Measurements from ENCODE around the gene MEG3.

MEG3 gene

GRCh38 chr14:100888789-100889315 lies 62.9 kb downstream of the MEG3 start:
- DNase-seq (ENCODE audit: low read depth) = no peak
- H3K4me3 ChIP-seq (ENCODE audit: low read depth, low read length) = no peak overlapping the region

DNA sequence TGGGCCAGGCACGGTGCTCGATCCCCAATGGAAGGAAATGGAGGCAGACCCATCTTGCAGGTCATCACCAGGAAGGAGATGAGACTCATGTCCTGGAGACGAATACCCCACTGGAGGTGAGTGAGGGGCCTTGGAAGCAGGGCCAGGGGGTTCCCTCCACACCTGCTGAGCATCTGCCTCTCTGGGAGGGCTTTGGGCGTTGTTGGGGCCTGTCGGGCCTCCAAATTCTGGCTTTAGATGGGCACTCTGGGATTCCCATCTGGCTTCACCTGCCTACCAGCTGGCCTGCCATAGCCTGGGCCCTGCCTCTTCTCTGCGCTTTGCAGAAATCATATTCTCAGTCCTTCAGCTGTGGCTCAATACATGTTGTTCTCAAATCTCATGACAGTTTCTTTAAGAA lies 63.7 kb downstream of the MEG3 start:
- DNase-seq (ENCODE audit: low read depth) = no peak
- no peak overlapping the region for H3K4me3 ChIP-seq (ENCODE audit: low read depth, low read length)

DNA sequence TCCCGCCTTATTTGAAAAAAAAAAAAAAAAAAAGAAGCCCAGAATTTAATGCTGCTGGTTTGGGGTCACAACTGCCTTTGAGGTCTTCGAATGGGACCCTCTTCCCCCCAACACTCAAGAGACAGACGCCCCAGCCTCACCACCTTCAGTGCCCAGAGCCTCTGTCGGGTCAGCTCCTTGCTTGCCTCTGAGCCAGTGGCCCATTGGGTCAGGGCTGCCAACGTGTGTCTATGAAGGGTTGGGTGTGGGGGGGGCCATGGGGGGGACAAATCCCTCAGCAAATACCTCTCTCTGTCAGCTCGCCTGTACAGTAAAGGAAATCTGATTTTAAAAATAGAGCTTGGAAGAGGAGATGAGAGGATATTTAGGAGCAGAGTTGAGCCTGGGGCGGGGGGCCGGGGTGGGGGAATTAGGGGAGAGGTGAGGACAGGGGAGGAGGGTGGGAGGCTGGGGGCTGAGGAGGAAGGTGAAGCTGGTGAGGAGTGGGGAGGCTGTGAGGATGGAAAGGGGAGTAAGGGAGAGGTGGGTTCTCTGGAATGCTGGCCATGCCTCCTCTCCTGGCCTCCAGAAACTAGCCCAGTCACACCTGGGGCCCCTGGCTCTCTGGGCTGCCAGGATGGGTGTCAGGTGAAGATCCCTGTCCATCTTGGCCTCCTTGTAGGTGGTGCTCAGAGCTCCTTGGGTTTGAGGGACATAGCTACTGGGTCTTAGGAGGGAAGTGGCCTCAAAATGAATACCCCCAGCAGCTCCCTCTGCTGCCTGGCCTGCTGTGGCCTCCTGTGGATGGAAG lies 64.3 kb downstream of the MEG3 start:
- H3K4me3 ChIP-seq (ENCODE audit: low read depth, low read length) = no peak overlapping the region
- DNase-seq (ENCODE audit: low read depth) = no peak

- no peak overlapping the region for H3K4me3 ChIP-seq (ENCODE audit: low read depth, low read length)
- DNase-seq (ENCODE audit: low read depth) = no peak
Observed at GRCh38 chr14:100891051-100891450, 65.1 kb downstream of the MEG3 start.

- DNase-seq (ENCODE audit: low read depth) = no peak
- no peak overlapping the region for H3K4me3 ChIP-seq (ENCODE audit: low read depth, low read length)
Observed at GRCh38 chr14:100891501-100892445, 65.9 kb downstream of the MEG3 start.

DNA sequence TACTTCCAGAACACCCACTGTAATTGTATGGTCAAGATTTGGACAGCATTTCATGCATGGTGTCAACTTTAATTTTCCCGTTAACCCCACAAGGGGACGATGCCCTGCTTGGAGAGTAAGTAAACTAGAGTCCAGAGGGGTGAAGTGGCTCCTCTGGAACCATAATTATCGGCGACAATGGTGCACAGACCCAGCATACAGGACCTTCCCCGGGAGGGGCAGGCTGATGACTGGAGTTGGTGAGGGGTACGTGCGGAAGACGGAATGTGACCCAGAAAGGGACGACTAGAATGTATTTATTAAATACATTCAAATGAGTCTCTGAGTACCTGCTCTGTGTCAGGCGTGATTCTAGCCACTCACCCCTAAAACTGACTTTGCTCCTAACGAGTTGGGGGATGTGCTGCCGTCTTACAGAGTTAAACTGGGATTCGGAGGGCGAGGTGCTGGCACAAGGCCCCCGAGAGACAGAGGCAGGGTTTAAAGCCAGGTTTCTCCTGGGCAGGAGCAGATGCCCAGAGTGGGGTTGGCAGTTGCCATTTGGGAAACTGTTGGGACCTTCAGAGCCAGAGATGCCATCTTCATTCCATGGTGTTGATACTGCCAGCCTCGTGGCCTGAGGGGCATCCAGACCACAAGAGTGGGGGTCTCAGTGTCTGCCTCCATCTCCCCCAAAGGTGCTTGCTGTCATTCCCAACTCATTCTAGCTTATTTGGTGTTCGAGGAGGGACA lies 66.7 kb downstream of the MEG3 start:
- no peak for DNase-seq (ENCODE audit: low read depth)
- no peak overlapping the region for H3K4me3 ChIP-seq (ENCODE audit: low read depth, low read length)

GRCh38 chr14:100893228-100893601 lies 67.3 kb downstream of the MEG3 start:
- DNase-seq (ENCODE audit: low read depth) = no peak

DNA sequence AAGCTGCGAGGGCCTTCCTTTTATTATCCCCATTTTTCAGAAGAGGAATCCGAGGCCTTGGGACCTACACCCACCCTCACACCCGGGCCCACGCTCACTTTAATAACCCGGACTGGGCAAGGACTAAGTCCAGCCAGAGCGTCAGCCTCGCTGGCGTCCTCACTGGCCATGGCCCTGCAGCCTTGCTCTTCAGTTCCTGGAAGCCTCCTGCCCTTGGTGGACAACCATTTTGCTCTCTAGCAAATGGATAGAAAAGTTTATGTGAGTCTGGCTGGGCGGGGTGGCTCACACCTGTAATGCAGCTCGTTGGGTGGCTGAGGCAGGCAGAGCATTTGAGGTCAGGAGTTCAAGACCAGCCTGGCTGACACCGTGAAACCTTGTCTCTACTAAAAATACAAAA lies 67.8 kb downstream of the MEG3 start:
- H3K4me3 ChIP-seq (ENCODE audit: low read depth, low read length) = no peak overlapping the region
- DNase-seq (ENCODE audit: low read depth) = no peak

More at GRCh38 chr14:100893228-100893601, 67.3 kb downstream of the MEG3 start:
- H3K4me3 ChIP-seq (ENCODE audit: low read depth, low read length) = no peak overlapping the region

DNA sequence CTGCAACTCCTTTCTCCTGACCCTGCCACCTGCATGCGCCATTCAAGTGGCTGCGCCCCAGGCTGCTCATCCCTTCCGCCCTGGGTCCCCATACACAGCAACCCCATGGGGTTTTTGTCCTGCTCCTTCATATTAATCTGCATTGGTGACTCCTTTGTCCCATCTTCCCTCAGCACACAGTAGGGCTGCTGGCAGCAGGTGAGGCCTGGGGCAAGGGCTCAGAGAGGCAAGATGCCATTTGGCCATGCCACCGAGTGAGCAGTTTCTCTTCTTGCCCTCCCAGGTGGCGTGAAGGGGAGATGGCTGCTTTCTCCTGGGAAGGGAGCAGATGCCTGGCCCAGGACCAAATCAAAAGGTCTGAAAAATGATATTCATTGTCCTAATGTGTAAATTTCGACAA lies 68.5 kb downstream of the MEG3 start:
- H3K4me3 ChIP-seq (ENCODE audit: low read depth, low read length) = no peak overlapping the region
- DNase-seq (ENCODE audit: low read depth) = no peak

- H3K4me3 ChIP-seq (ENCODE audit: low read depth, low read length) = no peak overlapping the region
- DNase-seq (ENCODE audit: low read depth) = no peak
Observed at GRCh38 chr14:100895411-100895810, 69.5 kb downstream of the MEG3 start.

DNA sequence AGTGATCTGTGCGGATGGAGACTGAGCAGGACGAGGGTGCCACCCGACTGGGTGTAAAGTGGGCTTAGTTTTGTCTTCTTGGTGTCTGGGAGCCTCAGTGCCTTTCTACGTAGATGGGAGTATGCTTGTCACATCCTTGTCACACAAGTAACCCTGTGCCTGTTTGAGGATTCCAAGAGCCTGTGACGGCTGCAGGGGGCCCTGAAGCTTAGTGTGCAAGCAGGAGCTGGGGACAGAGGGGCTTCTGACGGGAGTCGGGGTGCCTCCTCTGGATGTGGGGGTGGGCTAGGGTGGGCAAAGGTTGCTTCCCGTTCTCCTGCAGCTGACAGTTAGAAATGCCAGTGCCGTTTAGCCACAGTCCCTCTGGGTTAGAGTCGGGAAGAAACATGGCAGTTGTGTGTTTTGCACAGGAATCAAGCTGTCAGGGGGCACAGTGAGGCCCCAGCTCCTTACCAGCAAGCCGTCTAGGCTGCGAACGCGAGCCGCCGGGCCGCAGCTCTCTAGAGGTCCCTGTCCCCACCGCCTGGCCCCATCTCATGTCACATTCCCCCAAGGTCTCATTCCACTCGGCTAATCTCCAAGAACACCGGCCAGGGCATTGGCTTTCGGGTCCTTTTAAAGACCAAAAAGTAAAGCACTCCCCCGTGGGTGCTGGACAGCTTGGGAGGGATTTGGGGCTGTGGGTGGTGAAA lies 70.6 kb downstream of the MEG3 start:
- no peak overlapping the region for H3K4me3 ChIP-seq (ENCODE audit: low read depth, low read length)
- DNase-seq (ENCODE audit: low read depth) = no peak

DNA sequence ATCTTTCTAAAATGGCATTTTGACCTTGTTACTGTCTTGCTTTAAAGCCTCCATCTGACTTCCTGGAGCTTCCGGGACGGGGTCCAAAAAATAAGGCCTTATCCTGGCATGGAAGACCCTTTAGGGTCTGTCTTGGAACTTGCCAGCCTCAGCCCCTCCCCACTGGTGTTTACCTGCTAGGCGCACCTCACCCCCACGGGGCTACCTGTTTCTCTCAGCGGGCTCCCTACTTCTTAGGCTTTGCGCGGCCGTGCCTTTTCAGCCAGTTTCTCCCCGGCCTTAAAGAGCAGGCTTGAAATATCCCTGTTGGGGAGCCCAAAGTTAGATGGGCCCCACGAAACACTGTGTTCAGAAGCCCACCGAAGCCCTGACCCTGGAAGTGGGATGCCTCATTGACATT lies 72.5 kb downstream of the MEG3 start:
- DNase-seq (ENCODE audit: low read depth) = no peak
- H3K4me3 ChIP-seq (ENCODE audit: low read depth, low read length) = no peak overlapping the region

DNA sequence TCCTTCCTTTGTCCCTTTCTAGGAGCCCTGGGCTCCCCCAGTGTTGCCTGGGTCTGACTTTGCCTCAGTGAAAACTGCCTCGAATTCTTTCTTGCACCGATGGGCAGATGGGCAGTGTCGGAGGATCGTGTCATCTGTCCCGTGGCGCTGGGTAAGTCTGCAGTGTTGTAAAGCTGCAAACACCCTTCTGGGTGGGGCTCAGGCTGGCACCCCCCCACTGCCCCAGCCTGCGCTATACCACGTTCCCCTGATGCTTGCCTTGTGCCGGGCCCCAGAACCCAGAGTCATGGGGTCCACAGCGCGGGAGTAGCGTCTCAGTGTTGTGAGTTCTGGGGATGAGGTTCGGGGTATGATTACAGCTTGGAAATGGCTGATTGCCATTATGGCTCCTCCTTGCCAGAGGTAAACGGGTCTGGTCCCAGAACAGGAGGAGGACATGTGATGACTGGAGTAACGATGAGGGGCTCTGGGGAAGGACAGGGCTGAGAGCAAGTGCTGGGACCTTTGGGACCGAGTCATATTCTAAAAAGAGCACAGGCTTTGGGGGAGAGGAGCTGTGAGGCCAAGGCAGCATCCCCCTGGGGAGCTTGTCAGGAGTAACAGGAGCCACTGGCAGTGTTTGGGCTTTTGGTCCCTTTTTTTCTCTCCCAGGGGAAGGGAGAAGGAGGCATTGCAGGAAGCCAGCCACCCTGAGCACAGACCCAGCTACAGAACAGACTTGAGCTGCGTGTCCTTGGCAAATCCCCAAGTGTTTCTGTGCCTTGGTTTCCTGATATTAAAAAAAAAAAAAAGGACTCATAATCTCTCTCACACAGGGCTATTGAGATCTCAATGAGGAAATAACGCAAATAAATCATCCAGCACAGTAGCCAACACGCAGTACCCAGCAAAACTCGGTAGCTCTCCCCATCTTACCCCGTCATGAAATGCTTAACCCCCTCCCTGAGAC lies 73.3 kb downstream of the MEG3 start:
- no peak overlapping the region for H3K4me3 ChIP-seq (ENCODE audit: low read depth, low read length)
- DNase-seq (ENCODE audit: low read depth) = no peak

DNA sequence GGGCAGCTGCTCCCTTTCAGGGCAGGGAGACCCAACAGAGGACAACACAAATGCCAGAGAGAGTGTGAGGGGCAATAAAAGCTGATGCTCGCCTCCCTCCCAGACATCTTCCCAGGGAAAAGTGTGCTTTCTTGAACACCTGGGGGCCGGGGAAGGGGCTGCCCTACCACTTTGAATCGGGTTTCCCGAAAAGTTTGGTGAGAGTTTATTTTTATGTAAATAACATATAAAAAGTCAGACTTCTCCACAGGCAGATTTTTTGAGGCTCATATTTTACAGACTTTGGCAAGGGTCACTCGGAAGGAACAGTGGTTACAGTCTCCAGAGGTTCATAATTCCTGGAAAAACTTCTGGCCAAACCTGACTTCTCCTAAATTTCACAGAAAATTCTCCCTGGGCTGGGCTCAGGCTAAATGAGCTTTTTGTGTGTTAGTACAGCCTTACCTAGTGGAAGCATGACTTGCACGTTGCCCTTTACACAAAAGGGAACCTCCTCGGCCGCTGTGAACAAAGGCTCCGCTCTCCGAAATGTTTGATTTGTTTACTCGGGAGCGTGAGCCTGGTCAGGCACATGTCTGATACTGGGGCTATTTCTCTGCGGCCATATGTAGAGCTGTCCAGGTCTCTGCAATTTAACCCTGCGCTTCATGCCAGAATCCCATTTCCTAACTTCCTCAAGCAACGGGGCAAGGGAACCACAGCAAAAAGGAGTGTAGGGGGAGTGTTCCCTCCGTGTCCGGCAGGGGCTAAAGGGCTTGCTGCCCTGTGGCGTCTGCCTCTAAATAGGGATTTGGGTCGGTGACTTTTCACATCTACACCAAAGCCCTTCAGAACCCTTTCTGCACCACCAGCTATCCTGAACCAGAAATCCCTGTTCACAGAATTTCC lies 74.2 kb downstream of the MEG3 start:
- no peak for DNase-seq (ENCODE audit: low read depth)

DNA sequence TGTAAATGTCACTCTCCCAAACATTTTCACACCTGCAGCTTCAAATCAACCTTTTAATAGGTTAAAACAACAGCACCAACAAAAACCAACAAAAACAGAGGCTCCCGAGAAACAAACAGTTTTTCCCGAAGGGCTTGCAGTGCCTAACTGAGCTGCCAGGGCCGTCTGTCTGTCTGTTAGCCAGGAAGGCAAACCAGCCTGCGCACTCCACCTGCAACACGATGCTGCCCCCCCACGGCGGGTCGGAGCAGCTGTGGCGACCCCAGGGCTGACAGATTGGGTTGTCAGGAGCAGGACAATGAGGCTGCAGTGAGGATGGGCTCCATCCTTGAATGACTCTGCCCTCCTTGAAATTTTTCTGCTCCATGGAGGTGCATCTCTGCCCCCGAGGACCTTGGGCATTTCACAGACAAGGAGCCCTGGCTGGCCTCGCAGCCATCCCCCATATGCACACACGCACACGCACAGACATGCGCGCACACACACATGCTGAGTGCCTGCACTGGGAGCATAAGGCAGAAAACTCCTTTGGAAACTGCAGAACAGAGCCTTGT lies 75.0 kb downstream of the MEG3 start:
- no peak overlapping the region for H3K4me3 ChIP-seq (ENCODE audit: low read depth, low read length)
- no peak for DNase-seq (ENCODE audit: low read depth)

More for the DNA sequence above, 74.2 kb downstream of the MEG3 start:
- H3K4me3 ChIP-seq (ENCODE audit: low read depth, low read length) = no peak overlapping the region

DNA sequence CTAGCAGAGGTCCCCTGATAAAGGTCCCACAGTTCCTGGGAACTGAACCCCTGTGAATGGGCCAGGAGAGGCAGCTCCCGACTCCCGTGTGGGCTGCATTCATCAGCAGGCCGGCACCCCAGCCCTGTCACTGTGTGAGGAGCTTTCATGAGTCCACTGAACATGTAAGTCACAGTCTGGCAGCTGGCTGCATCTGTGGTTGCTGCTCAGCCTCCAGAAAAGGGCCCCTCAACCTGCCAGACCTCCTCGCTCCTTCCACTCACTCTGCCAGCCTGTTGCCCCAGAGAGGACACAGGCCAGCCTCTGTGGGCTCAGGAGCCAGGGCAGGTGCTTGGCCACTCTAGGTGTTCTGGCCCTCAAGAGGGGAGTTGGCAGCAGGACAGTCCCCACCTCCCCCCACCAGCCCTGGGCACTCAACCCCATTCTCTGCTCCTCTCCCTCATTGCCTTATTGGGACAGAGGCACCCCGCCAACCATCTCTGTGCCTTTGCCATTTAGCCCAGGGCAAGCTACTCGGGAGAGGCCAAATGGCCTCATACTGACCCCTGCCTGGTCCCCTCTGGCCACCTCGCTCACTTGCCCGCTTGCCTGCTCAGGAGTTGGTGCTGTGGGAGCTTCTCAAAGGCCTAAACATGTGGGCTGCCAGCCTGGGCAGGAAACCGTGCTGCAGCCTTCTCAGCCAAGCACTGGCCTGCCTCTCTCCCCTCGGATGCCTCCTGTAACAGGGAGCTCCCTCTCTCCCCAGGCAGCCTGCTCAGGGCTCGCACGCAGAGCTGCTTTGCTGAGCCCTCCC lies 75.7 kb downstream of the MEG3 start:
- no peak for DNase-seq (ENCODE audit: low read depth)
- H3K4me3 ChIP-seq (ENCODE audit: low read depth, low read length) = no peak overlapping the region

Measured in skeletal muscle cell (primary cell).